A204.1 (cell line): ENCODE measurements around the gene CARD19.
"Not testable (repeated sequence)": the region's sequence is repeated elsewhere in the genome, so short reads cannot be mapped to it uniquely, and the experiment has no call there.

Experiments
- FAIRE-seq: peaks from 2 replicates; lab custom pipeline; 2012; peaks lifted over from hg19 to GRCh38; lab: Jason Lieb, UNC

Gene CARD19

DNA sequence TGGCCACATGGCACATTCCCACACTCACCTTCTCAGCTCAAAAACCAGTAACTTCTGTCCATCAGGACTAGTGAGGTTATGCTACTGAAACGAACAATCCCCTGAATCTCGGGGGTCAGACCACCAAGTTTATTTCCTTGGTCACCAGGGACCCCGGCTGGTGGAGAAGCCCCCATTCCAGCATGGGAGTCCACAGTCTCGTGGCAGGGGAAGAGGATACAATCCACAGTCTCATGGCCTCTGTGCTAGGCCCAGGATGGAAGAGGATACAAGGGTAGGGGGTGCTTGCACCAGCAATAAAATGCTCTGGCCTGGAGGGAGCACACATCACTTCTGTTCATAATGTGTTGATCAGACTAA lies 7.4 kb upstream of the CARD19 start:
- no peak for FAIRE-seq

DNA sequence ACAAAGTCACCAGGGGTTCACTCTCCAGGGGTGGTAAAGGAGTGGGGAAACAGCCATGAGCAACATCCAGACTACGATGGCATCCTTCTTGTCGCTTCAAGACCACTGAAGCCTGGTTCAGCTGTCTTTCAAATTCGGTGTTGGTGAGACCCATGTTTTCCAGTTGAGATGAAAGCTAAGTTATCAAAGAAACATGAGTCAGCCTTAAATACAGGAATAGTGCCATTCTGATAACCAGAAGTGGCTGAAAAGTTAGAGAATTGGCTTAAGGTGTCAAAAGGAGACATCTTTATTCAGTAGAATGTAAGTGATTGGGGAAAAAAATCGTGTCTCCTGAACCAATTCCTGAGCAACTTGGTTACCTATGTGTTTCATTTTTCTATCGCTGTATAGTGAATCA lies 7.0 kb upstream of the CARD19 start:
- no peak for FAIRE-seq

GRCh38 chr9:93089481-93089991 lies 6.5 kb upstream of the CARD19 start:
- no peak for FAIRE-seq

DNA sequence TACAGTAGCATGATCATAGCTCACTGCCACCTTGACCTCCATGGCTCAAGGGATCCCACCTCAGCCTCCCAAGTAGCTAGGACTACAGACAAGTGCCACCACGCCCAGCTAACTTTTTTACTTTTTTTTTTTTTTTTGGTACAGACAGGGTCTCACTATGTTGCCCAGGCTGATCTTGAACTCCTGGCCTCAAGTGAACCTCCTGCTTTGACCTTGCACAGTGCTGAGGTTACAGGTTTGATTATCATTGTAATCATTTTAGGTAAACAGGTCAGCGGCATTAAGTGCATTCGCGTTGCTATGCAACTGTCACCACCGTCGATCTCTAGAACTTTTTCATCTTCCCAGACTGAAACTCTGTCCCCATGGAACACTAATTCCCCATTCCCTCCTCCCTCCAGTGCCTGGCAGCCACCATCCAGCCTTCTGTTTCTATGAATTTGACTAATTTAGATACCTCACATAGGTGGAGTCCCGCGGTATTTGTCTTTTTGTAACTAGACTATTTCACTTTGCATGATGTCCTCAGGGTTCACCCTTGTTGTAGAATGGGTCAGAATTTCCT lies 5.8 kb upstream of the CARD19 start:
- no peak for FAIRE-seq

GRCh38 chr9:93091056-93091452 lies 5.0 kb upstream of the CARD19 start:
- FAIRE-seq, result no peak

DNA sequence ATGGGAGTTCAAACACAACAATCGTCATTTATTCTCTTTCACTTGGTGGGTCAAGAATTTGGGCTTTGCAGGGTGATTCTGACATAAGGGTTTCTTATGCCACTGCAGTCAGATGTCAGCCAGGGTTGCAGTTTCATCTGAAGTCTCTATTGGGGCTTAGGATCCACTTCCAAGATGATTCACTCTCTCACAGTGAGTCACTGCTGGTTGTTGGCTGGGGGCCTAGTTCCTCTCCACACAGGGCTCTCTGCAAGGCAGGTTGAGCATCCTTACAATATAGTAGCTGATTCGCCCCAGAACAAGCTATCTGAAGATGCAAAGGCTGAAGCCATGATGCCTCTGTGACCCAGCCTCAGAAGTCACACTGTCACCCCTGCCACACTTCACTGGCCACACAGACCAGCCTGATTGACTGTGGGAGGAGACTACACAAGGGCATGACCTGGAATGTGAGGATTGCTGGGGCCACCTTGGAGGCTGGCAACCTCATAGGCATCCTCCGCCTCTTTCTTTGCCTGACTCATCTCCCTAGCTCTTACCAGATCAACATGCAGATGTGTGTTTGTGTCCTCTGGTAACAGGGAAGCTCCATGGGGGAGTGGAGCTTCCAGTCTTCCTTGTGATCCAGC lies 4.5 kb upstream of the CARD19 start:
- FAIRE-seq, result no peak

DNA sequence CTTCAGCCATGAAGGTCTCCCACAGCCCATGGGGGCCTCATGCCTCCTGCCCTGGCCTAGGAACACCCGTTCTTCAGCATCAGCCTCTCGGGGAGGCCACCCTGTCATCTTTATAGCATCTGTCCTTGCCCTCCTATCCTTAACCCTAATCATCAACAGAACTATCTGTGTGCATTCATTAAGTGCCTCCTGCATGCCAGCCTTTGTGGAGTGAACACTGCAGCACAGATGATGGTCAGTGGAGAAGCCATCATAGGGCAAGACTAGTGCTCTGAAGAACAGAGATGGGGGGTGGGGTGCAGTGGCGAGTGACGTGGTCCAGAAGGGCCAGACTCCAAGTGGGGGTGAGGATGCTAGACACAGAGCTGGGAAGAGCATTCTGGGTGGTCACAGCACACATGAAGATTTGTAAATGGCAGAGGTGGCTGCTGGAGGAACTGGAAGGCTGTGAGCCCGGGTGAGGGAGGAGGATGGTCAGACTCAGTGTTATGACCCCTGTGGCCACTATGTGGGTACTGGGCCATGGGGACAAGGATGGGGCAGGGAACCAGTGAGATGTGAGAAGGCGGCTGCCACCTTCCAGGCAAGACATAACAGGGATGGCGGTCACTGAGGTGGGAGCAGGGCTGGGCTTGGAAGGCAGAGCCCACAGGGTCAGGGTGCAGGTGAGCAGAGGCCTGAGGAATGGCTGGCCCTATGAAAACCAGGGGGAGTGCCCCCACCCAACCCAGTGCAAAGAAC lies 3.6 kb upstream of the CARD19 start:
- FAIRE-seq, result no peak

DNA sequence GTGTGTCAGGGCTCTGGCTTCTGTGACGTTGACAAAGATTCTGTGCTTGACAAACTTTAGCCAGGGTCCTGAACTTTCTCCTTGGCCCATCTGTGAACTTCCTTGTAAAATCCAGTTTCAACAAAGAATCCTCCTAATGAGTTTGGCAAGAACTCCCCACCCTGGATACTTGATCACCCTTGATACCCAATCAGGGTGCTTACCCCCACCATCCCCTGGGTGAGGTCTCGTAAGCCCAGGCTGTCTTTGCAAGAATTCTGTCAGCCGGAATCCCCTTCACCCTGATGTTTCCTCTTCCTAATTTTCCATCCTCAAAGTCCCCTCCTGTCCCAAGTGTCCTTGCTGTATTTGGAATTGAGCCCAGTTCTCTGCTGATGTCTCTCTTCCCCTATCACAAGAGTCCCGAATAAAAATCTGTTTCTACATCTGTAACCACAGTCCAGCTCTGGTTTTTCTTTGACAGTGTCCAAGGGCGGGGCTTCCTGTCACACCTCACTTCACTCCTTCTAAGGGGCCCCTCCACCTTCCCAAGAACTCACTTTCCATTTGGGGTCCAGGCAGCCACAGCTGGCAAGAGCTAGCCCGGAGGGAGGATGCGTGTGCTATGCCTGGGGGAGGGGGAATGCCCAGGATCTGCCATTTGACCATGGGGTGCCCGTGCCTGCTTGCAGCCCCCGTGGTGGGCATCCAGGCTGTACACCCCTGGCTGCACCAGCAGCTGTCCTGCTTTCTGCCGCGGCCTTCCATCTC lies 2.7 kb upstream of the CARD19 start:
- no peak for FAIRE-seq

DNA sequence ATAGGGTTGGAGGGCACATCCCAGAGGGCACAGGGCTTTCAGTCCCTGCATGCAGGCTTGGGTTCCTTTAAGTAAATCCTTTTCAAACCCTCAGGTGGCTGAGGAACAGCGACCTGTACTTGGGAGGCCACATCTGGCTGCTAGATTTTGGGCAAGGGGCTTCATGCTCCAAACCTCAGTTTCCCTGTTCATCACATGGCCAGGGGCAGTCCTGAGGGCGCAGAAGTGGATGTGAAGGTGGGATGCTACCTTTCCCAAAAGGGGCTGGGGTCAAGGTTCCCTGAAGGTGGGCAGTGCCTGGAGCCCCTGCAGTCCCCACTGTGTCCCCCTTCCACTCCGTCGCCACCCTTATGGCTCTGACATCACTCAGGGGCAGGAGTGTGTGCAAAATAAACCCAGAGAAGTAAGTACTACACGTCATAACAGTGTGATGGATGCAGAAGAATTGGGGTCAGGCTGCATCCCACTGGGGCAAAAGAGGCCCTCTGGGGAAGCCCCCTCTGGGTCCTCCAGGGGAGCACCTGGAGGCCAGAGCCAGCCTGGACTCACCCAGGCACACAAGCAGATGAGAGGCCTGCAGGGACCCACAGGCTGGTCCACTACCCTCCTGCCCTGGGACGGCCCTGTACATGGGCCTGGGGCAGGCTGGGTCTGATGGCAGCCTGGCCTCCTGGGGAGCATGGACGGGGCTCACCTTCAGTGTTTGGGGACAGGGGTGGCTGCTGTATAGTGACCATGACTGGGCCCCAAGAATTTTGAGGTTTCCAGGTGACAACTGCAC lies 1.9 kb upstream of the CARD19 start:
- no peak for FAIRE-seq

DNA sequence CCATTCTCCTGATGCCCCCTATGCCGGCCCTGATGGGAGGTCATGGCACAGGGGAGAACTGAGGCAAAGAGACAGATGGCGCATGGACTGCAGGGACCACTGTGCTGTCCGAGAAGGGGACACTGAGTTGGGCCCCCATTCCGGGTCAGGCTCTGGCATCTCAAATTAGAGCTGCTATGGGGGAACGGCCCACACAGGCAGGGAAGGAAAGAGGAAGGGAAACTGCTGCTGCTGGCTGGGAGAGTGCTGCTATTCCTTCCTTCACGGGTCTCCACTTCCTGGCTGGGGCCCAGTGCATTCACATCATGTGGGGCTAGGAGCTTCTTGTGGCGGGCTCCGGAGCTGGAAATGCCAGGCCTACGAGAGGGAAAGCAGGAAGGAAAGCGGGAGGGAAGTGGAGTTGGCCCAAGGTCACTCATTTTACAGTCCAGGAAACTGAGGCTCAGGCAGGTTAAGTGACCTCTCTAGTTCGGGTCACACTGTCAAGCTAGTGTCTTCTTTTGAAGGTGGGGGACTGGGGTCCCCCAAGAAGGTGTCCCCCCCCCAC lies 1.3 kb upstream of the CARD19 start:
- no peak for FAIRE-seq

DNA sequence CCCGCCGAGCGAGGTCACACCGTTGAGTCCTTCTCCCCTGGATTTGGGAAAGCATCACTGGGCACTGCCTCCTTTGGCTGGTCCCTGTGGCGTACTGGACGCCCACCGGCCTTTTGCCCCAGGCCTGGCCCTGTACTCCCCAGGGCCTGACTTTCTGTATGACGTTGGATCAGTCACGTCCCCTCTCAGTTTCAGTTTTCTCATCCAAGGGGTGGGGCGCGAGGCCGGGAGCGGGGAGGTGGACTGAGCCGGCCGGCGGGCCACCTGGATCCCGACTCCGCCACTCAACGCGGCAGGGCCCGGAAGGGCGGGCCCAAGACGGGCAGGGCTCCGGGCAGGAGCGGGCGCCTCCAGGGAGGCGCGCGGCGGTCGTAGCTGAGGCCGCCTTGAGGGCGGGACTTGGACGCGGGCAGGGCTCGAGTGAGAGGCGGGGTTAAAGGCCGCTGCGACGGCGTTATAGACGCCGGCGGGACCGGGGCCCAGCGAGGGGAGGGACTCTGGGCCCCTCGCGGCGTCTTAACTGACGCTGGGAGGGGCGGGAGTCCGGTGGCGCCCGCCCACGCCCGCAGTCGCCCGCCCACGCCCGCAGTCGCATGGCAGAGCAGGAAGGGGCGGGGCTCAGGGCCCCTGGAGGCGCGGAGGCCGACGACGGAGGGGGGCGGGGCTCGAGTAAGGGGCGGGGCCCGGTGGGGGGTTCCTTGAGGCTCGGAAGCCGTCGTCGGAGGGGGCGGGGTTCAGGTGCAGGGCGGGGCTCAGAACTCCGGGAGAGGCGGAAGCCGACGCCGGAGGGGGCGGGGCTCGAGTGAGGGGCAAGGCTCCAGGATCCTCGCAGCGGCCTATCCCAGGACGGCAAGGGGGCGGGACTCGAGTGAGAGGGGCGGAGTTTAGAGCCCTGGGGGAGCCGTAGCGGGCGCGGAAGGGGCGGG lies 549 bp upstream of the CARD19 start:
- peak; percentile 41 for FAIRE-seq

GRCh38 chr9:93096811-93097382 lies 880 bp downstream of the CARD19 start:
- no peak for FAIRE-seq

DNA sequence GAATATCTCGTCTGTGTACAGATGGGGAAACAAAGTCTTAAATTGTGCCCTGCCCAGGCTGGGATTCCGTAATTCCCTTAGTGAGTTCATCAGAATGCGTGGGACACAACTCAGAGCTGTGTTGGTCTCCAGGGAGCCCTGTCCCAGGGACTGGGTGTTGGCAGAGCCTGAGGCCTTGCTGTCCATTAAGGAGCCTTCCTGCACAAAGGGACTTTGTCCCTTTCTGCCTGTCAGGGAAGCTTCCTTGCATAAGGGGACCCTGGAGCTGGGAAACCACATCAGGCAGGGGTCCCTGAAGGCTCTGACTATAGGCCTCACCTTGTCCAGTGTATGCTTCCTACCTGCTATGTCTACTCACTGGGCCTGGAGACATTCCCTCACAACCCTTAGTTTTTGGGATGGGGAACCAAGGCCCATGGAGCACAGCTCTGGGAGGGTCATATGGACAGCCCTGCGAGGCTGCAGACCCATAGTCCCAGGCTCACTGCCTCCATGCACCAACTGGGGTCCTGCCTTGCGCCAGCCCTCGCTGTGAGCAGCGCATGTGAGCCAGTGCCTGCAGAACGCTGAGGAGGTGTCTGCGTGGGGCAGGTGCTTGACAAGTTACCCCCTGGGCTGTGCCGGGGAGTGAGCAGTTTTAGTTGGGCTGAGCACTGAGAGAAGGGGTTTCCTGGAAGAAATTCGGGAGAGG lies 1.6 kb downstream of the CARD19 start:
- no peak for FAIRE-seq

GRCh38 chr9:93098236-93098946 lies 2.4 kb downstream of the CARD19 start:
- FAIRE-seq, result peak; percentile 82

- no peak for FAIRE-seq
These were observed 3.7 kb downstream of the CARD19 start for GRCh38 chr9:93099551-93100275.

DNA sequence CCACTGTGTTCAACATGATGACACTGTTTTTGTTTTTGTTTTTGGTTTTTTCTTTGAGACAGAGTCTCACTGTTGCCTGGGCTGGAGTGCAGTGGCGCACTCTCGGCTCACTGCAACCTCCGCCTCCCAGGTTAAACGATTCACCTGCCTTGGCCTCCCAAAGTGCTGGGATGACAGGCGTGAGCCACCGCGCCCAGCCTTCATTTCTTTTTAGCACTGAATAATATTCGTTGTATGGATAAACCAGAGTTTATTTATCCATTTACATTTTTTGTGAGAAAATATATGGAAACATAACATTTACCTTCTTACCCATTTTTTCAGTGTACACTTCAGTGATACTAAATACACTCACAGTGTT lies 4.2 kb downstream of the CARD19 start:
- no peak for FAIRE-seq

DNA sequence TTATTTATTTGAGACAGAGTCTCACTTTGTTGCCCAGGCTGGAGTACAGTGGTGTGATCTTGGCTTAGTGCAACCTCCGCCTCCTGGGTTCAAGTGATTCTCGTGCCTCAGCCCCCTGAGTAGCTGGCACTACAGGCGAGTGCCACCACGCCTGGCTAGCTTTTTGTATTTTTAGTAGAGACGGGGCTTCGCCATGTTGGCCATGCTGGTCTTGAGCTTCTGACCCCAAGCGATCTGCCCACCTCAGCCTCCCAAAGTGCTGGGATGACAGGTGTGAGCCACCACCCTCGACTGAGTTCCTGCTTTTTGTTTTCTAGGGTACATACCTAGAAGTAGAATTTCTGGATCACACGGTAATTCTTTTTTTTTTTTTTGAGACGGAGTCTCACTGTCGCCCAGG lies 5.1 kb downstream of the CARD19 start:
- not testable (repeated sequence) for FAIRE-seq

GRCh38 chr9:93105620-93106019 lies 9.6 kb downstream of the CARD19 start:
- no peak for FAIRE-seq
